ENCODE results near the gene BCAN.
A peak's percentile ranks its signal among the peaks of the same experiment; 100 is the strongest.

The BCAN gene

DNA sequence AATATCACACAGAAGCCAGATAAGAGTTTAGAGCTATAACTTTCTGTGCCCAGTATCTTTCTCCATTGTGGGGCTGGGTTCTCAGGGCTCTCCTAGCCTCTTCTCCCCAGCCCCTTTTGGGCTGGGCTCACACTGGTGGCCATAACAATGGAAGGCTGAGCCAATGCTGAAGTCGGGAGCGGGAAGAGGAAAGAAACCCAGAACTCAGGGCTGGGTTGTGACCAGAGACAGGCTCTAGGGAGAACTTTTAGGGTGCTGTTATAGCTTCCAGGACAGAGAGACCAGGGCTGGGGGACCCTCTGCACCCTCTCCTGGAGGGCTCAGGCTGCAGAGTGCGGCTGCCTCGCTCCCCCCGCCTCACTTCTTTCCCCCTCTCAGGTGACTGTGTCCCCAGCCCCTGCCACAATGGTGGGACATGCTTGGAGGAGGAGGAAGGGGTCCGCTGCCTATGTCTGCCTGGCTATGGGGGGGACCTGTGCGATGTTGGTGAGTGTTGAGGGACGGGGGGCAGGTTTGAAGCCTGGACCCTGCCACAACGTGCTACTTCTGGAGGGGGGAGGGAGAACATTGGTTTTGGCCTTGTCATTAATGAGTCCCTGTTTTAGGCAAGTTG, 14.1 kb downstream of the BCAN start:
- H3K4me3 ChIP-seq (ENCODE audit: low read length in 2 of 2): no peak overlapping the region
- no peak overlapping the region for H3K9ac ChIP-seq (ENCODE audit: low read length in 2 of 2)
- H3K4me1 ChIP-seq (ENCODE audit: control insufficient read depth, insufficient read depth, low read length): peaks cover 37% of the 10 kb centered on the region
- no peak overlapping the region for H3K27ac ChIP-seq (ENCODE audit: low read length)
- H3K27me3 ChIP-seq (ENCODE audit: control insufficient read depth in 1 of 2, insufficient read depth in 2 of 2, low read length in 2 of 2): peaks cover 14% of the 10 kb centered on the region in 2 donors
- H3K9me3 ChIP-seq (ENCODE audit: control insufficient read depth in 2 of 2, low read length in 2 of 2): no peaks in the 10 kb centered on the region
- no peaks in the 10 kb centered on the region for H3K36me3 ChIP-seq (ENCODE audit: control insufficient read depth in 2 of 2, insufficient read depth in 2 of 2, low read length in 2 of 2)

GRCh38 chr1:156656806-156657740, 15.2 kb downstream of the BCAN start:
- Histone ChIP-seq H3K4me1 (ENCODE audit: control insufficient read depth, insufficient read depth, low read length) (peaks cover 47% of the 10 kb centered on the region), H3K9me3 (ENCODE audit: control insufficient read depth in 2 of 2, low read length in 2 of 2) (no peaks in the 10 kb centered on the region), H3K27ac (ENCODE audit: low read length) (no peak overlapping the region), H3K36me3 (ENCODE audit: control insufficient read depth in 2 of 2, insufficient read depth in 2 of 2, low read length in 2 of 2) (no peaks in the 10 kb centered on the region), H3K9ac (ENCODE audit: low read length in 2 of 2) (peak overlapping the region; percentile 17 to 21), H3K4me3 (ENCODE audit: low read length in 2 of 2) (peak overlapping the region; percentile 67 to 73), H3K27me3 (ENCODE audit: control insufficient read depth in 1 of 2, insufficient read depth in 2 of 2, low read length in 2 of 2) (peaks cover 7 to 14% of the 10 kb centered on the region in 2 donors)

DNA sequence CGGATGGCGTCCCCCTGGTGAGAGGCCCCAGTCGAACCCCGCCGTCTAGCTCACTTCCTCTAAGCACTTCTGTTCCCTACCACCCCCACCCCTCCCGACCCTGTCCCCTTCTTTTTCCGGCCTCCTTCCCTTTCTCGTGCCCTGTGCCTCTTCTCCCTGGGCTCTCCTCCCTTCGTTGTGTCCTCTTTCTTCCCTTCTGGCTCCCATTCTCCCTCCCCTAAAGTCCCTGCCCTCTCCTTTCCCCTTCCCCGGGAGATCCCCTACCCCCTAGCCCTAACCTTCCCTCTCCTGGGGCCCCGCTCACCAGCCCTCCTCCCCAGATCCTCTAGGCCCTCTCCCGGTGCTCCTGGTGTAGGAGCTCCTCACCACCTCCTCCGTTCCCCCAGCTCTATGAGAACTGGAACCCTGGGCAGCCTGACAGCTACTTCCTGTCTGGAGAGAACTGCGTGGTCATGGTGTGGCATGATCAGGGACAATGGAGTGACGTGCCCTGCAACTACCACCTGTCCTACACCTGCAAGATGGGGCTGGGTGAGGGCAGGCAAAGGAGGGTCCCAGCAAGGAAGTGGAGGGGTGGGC, 15.9 kb downstream of the BCAN start:
- peaks cover 51% of the 10 kb centered on the region for H3K4me1 ChIP-seq (ENCODE audit: control insufficient read depth, insufficient read depth, low read length)
- peaks cover 7 to 14% of the 10 kb centered on the region in 2 donors for H3K27me3 ChIP-seq (ENCODE audit: control insufficient read depth in 1 of 2, insufficient read depth in 2 of 2, low read length in 2 of 2)

DNA sequence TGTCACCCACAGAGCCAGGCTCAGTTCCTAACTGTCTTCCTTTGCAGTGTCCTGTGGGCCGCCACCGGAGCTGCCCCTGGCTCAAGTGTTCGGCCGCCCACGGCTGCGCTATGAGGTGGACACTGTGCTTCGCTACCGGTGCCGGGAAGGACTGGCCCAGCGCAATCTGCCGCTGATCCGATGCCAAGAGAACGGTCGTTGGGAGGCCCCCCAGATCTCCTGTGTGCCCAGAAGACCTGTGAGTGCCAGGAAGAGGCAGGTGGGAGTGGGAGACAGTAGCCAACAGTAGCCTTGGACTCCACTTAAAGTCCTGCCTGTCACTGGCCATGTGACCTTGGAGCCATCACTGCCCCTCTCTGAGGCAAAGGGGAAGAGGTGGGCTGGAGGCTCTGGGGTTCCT, 16.6 kb downstream of the BCAN start:
- H3K27ac ChIP-seq (ENCODE audit: low read length): no peak overlapping the region
- H3K9ac ChIP-seq (ENCODE audit: low read length in 2 of 2): no peak overlapping the region
- H3K36me3 ChIP-seq (ENCODE audit: control insufficient read depth in 2 of 2, insufficient read depth in 2 of 2, low read length in 2 of 2): no peaks in the 10 kb centered on the region
- H3K27me3 ChIP-seq (ENCODE audit: control insufficient read depth in 1 of 2, insufficient read depth in 2 of 2, low read length in 2 of 2): peaks cover 6 to 14% of the 10 kb centered on the region in 2 donors
- H3K4me3 ChIP-seq (ENCODE audit: low read length in 2 of 2): no peak overlapping the region
- no peaks in the 10 kb centered on the region for H3K9me3 ChIP-seq (ENCODE audit: control insufficient read depth in 2 of 2, low read length in 2 of 2)
- H3K4me1 ChIP-seq (ENCODE audit: control insufficient read depth, insufficient read depth, low read length): peaks cover 58% of the 10 kb centered on the region

More for the DNA sequence above, 15.9 kb downstream of the BCAN start:
- H3K36me3 ChIP-seq (ENCODE audit: control insufficient read depth in 2 of 2, insufficient read depth in 2 of 2, low read length in 2 of 2): no peaks in the 10 kb centered on the region
- no peak overlapping the region for H3K27ac ChIP-seq (ENCODE audit: low read length)
- H3K4me3 ChIP-seq (ENCODE audit: low read length in 2 of 2): peak overlapping the region in 1 of 2 donors; percentile 73
- H3K9ac ChIP-seq (ENCODE audit: low read length in 2 of 2): peak overlapping the region in 1 of 2 donors; percentile 21
- no peaks in the 10 kb centered on the region for H3K9me3 ChIP-seq (ENCODE audit: control insufficient read depth in 2 of 2, low read length in 2 of 2)

DNA sequence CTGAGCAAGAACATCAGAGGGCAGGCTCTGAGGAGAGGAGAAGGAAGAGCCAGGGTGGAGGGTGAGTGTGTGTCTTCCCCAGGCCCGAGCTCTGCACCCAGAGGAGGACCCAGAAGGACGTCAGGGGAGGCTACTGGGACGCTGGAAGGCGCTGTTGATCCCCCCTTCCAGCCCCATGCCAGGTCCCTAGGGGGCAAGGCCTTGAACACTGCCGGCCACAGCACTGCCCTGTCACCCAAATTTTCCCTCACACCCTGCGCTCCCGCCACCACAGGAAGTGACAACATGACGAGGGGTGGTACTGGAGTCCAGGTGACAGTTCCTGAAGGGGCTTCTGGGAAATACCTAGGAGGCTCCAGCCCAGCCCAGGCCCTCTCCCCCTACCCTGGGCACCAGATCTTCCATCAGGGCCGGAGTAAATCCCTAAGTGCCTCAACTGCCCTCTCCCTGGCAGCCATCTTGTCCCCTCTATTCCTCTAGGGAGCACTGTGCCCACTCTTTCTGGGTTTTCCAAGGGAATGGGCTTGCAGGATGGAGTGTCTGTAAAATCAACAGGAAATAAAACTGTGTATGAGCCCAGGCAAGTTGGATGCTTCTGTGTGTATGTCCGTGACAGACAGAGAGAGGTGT, 17.1 kb downstream of the BCAN start:
- Histone ChIP-seq H3K4me3 (ENCODE audit: low read length in 2 of 2) (no peak overlapping the region), H3K9me3 (ENCODE audit: control insufficient read depth in 2 of 2, low read length in 2 of 2) (no peaks in the 10 kb centered on the region), H3K27me3 (ENCODE audit: control insufficient read depth in 1 of 2, insufficient read depth in 2 of 2, low read length in 2 of 2) (peaks cover 5 to 9% of the 10 kb centered on the region in 2 donors), H3K36me3 (ENCODE audit: control insufficient read depth in 2 of 2, insufficient read depth in 2 of 2, low read length in 2 of 2) (no peaks in the 10 kb centered on the region), H3K4me1 (ENCODE audit: control insufficient read depth, insufficient read depth, low read length) (peaks cover 63% of the 10 kb centered on the region), H3K9ac (ENCODE audit: low read length in 2 of 2) (peak overlapping the region in 1 of 2 donors; percentile 13), H3K27ac (ENCODE audit: low read length) (no peak overlapping the region)

- peak overlapping the region in 1 of 2 donors; percentile 57 for H3K4me3 ChIP-seq (ENCODE audit: low read length in 2 of 2)
- peaks cover 68% of the 10 kb centered on the region for H3K4me1 ChIP-seq (ENCODE audit: control insufficient read depth, insufficient read depth, low read length)
- H3K27ac ChIP-seq (ENCODE audit: low read length): no peak overlapping the region
- H3K27me3 ChIP-seq (ENCODE audit: control insufficient read depth in 1 of 2, insufficient read depth in 2 of 2, low read length in 2 of 2): peaks cover 5 to 9% of the 10 kb centered on the region in 2 donors
- H3K9me3 ChIP-seq (ENCODE audit: control insufficient read depth in 2 of 2, low read length in 2 of 2): no peaks in the 10 kb centered on the region
- peak overlapping the region in 1 of 2 donors; percentile 55 for H3K9ac ChIP-seq (ENCODE audit: low read length in 2 of 2)
- H3K36me3 ChIP-seq (ENCODE audit: control insufficient read depth in 2 of 2, insufficient read depth in 2 of 2, low read length in 2 of 2): no peaks in the 10 kb centered on the region
Measured at GRCh38 chr1:156659661-156659987, 17.7 kb downstream of the BCAN start.

DNA sequence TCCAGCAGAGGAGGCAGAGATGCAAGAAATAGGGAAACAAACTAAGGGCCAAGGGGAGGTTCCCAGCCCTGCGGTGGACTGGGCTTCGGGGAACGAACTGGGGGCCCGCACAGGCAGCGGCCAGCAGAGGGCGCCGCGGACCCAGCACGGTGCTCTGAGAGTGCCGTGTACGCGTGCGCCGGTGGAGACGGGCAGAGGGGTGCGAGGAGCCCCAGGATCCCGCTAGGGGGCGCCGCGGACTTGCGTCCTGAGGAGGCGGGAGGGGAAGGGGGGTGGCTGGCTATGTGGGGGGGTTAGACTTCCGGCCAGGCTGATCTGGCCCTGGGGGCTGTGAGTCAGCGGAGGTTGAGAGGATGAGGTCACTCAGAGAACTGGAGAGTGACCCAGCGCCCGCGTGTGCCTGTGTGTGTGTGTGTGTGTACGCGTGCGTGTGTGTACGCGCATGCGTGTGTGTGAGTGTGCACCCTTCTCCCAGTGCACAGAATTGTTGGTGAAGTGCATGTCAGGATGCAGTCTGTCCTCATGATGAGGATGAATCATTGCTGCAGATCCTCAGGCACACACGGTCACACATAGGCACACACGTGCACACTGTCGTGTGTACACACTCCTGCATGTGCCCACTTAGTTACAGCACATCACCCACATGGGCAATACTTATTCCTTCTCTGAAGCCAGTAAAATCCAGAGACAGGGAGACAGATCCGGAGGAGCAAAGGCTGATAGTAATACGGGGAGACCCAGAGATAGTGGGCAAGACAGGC, 18.3 kb downstream of the BCAN start:
- Histone ChIP-seq H3K9me3 (ENCODE audit: control insufficient read depth in 2 of 2, low read length in 2 of 2) (no peaks in the 10 kb centered on the region), H3K27ac (ENCODE audit: low read length) (peak overlapping the region; percentile 64), H3K36me3 (ENCODE audit: control insufficient read depth in 2 of 2, insufficient read depth in 2 of 2, low read length in 2 of 2) (no peaks in the 10 kb centered on the region), H3K27me3 (ENCODE audit: control insufficient read depth in 1 of 2, insufficient read depth in 2 of 2, low read length in 2 of 2) (peaks cover 3 to 9% of the 10 kb centered on the region in 2 donors), H3K4me1 (ENCODE audit: control insufficient read depth, insufficient read depth, low read length) (peaks cover 73% of the 10 kb centered on the region), H3K9ac (ENCODE audit: low read length in 2 of 2) (peak overlapping the region; percentile 32 to 55), H3K4me3 (ENCODE audit: low read length in 2 of 2) (peak overlapping the region; percentile 43 to 57)

GRCh38 chr1:156660752-156661112, 18.8 kb downstream of the BCAN start:
- peaks cover 3 to 9% of the 10 kb centered on the region in 2 donors for H3K27me3 ChIP-seq (ENCODE audit: control insufficient read depth in 1 of 2, insufficient read depth in 2 of 2, low read length in 2 of 2)
- peaks cover 79% of the 10 kb centered on the region for H3K4me1 ChIP-seq (ENCODE audit: control insufficient read depth, insufficient read depth, low read length)
- H3K36me3 ChIP-seq (ENCODE audit: control insufficient read depth in 2 of 2, insufficient read depth in 2 of 2, low read length in 2 of 2): no peaks in the 10 kb centered on the region
- no peaks in the 10 kb centered on the region for H3K9me3 ChIP-seq (ENCODE audit: control insufficient read depth in 2 of 2, low read length in 2 of 2)
- H3K9ac ChIP-seq (ENCODE audit: low read length in 2 of 2): peak overlapping the region in 1 of 2 donors; percentile 13
- H3K27ac ChIP-seq (ENCODE audit: low read length): peak overlapping the region; percentile 64
- no peak overlapping the region for H3K4me3 ChIP-seq (ENCODE audit: low read length in 2 of 2)

DNA sequence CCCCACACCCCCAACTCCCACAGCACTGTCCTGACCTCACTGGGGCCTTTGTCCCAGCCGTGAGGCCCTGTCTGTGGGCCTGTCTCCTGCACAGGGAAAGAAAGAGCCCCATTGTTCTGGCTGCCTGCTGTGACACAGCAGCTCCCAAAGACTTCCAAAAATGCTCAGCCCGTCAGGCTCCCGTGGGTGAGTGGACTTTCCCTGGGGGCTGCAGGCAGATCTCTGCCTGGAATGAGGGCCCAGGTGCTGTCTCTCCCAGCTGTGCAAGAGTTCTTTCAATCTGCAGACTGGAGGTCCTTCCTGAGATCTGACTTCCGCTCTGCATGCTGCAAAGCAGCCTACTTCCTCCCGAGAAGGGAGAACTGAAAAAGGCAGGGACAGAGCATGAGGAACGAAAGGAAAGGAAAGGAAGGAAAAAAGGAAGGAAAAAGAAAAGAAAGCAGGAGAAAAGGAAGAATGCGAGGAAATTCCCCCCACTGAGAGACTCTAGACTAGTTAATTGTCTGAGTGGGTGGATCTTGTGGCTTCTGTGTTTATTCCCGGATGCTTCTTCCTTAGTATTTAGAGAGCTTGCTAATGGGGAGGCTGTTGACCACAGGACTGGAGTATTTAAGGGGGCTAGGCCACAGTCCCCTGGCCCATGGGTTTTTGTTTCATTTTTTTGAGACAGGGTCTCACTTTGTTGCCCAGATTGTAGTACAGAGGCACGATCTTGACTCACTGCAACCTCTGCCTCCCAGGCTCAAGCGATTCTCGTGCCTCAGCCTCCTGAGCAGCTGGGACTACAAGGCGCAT, 20.3 kb downstream of the BCAN start:
- Histone ChIP-seq H3K4me3 (ENCODE audit: low read length in 2 of 2) (no peak overlapping the region), H3K4me1 (ENCODE audit: control insufficient read depth, insufficient read depth, low read length) (peaks cover 73% of the 10 kb centered on the region), H3K27me3 (ENCODE audit: control insufficient read depth in 1 of 2, insufficient read depth in 2 of 2, low read length in 2 of 2) (peaks cover 0 to 5% of the 10 kb centered on the region in 2 donors), H3K9ac (ENCODE audit: low read length in 2 of 2) (no peak overlapping the region), H3K9me3 (ENCODE audit: control insufficient read depth in 2 of 2, low read length in 2 of 2) (no peaks in the 10 kb centered on the region), H3K36me3 (ENCODE audit: control insufficient read depth in 2 of 2, insufficient read depth in 2 of 2, low read length in 2 of 2) (no peaks in the 10 kb centered on the region), H3K27ac (ENCODE audit: low read length) (peak overlapping the region; percentile 66)

Data from stomach smooth muscle (tissue), 2 donors.